Measurements from ENCODE around the gene ACAN.
A peak's percentile ranks its signal among the peaks of the same experiment; 100 is the strongest.

ACAN gene

GRCh38 chr15:88897142-88897455 is 93.9 kb downstream of the ACAN start:
- Histone ChIP-seq H3K27ac (ENCODE audit: low read depth in 2 of 2, low read length in 2 of 2) (no peak overlapping the region), H3K4me3 (ENCODE audit: low read length in 2 of 2) (no peak overlapping the region), H3K9ac (ENCODE audit: low read depth in 1 of 2, low read length in 2 of 2) (peak overlapping the region in 1 of 2 donors; percentile 8), H3K27me3 (ENCODE audit: control insufficient read depth in 2 of 2, insufficient read depth in 2 of 2, low read length in 2 of 2) (peaks cover 6% of the 10 kb centered on the region in 2 donors), H3K36me3 (ENCODE audit: control insufficient read depth in 2 of 2, insufficient read depth in 2 of 2, low read length in 2 of 2) (no peaks in the 10 kb centered on the region), H3K4me1 (ENCODE audit: control insufficient read depth in 2 of 2, insufficient read depth in 2 of 2, low read length in 2 of 2) (peaks cover 7 to 17% of the 10 kb centered on the region in 2 donors), H3K9me3 (ENCODE audit: control insufficient read depth in 2 of 2, low read length in 2 of 2) (no peaks in the 10 kb centered on the region)

- Histone ChIP-seq H3K36me3 (ENCODE audit: control insufficient read depth in 2 of 2, insufficient read depth in 2 of 2, low read length in 2 of 2) (no peaks in the 10 kb centered on the region), H3K4me1 (ENCODE audit: control insufficient read depth in 2 of 2, insufficient read depth in 2 of 2, low read length in 2 of 2) (peaks cover 7 to 17% of the 10 kb centered on the region in 2 donors), H3K9ac (ENCODE audit: low read depth in 1 of 2, low read length in 2 of 2) (no peak overlapping the region), H3K27ac (ENCODE audit: low read depth in 2 of 2, low read length in 2 of 2) (no peak overlapping the region), H3K9me3 (ENCODE audit: control insufficient read depth in 2 of 2, low read length in 2 of 2) (no peaks in the 10 kb centered on the region), H3K27me3 (ENCODE audit: control insufficient read depth in 2 of 2, insufficient read depth in 2 of 2, low read length in 2 of 2) (peaks cover 6% of the 10 kb centered on the region in 2 donors), H3K4me3 (ENCODE audit: low read length in 2 of 2) (no peak overlapping the region)
These were observed 94.4 kb downstream of the ACAN start for GRCh38 chr15:88897456-88898194.

- peaks cover 7 to 17% of the 10 kb centered on the region in 2 donors for H3K4me1 ChIP-seq (ENCODE audit: control insufficient read depth in 2 of 2, insufficient read depth in 2 of 2, low read length in 2 of 2)
- H3K27me3 ChIP-seq (ENCODE audit: control insufficient read depth in 2 of 2, insufficient read depth in 2 of 2, low read length in 2 of 2), result peaks cover 6% of the 10 kb centered on the region in 2 donors
- H3K4me3 ChIP-seq (ENCODE audit: low read length in 2 of 2), result no peak overlapping the region
- no peak overlapping the region for H3K9ac ChIP-seq (ENCODE audit: low read depth in 1 of 2, low read length in 2 of 2)
- no peaks in the 10 kb centered on the region for H3K36me3 ChIP-seq (ENCODE audit: control insufficient read depth in 2 of 2, insufficient read depth in 2 of 2, low read length in 2 of 2)
- H3K27ac ChIP-seq (ENCODE audit: low read depth in 2 of 2, low read length in 2 of 2), result no peak overlapping the region
- no peaks in the 10 kb centered on the region for H3K9me3 ChIP-seq (ENCODE audit: control insufficient read depth in 2 of 2, low read length in 2 of 2)
These were observed 95.5 kb downstream of the ACAN start for GRCh38 chr15:88898736-88899135.

GRCh38 chr15:88899251-88899650 is 96.0 kb downstream of the ACAN start:
- Histone ChIP-seq H3K4me3 (ENCODE audit: low read length in 2 of 2) (no peak overlapping the region), H3K4me1 (ENCODE audit: control insufficient read depth in 2 of 2, insufficient read depth in 2 of 2, low read length in 2 of 2) (peaks cover 9 to 17% of the 10 kb centered on the region in 2 donors), H3K9ac (ENCODE audit: low read depth in 1 of 2, low read length in 2 of 2) (no peak overlapping the region), H3K36me3 (ENCODE audit: control insufficient read depth in 2 of 2, insufficient read depth in 2 of 2, low read length in 2 of 2) (no peaks in the 10 kb centered on the region), H3K27ac (ENCODE audit: low read depth in 2 of 2, low read length in 2 of 2) (no peak overlapping the region), H3K27me3 (ENCODE audit: control insufficient read depth in 2 of 2, insufficient read depth in 2 of 2, low read length in 2 of 2) (peaks cover 5 to 6% of the 10 kb centered on the region in 2 donors), H3K9me3 (ENCODE audit: control insufficient read depth in 2 of 2, low read length in 2 of 2) (no peaks in the 10 kb centered on the region)

- Histone ChIP-seq H3K27me3 (ENCODE audit: control insufficient read depth in 2 of 2, insufficient read depth in 2 of 2, low read length in 2 of 2) (peaks cover 0 to 2% of the 10 kb centered on the region in 2 donors), H3K4me1 (ENCODE audit: control insufficient read depth in 2 of 2, insufficient read depth in 2 of 2, low read length in 2 of 2) (peaks cover 8 to 13% of the 10 kb centered on the region in 2 donors), H3K27ac (ENCODE audit: low read depth in 2 of 2, low read length in 2 of 2) (no peak overlapping the region), H3K9ac (ENCODE audit: low read depth in 1 of 2, low read length in 2 of 2) (no peak overlapping the region), H3K36me3 (ENCODE audit: control insufficient read depth in 2 of 2, insufficient read depth in 2 of 2, low read length in 2 of 2) (no peaks in the 10 kb centered on the region), H3K9me3 (ENCODE audit: control insufficient read depth in 2 of 2, low read length in 2 of 2) (no peaks in the 10 kb centered on the region), H3K4me3 (ENCODE audit: low read length in 2 of 2) (no peak overlapping the region)
These were observed 97.2 kb downstream of the ACAN start for GRCh38 chr15:88900309-88900981.

GRCh38 chr15:88900982-88901418 is 97.8 kb downstream of the ACAN start:
- Histone ChIP-seq H3K36me3 (ENCODE audit: control insufficient read depth in 2 of 2, insufficient read depth in 2 of 2, low read length in 2 of 2) (no peaks in the 10 kb centered on the region), H3K4me1 (ENCODE audit: control insufficient read depth in 2 of 2, insufficient read depth in 2 of 2, low read length in 2 of 2) (peaks cover 8 to 10% of the 10 kb centered on the region in 2 donors), H3K27ac (ENCODE audit: low read depth in 2 of 2, low read length in 2 of 2) (no peak overlapping the region), H3K9me3 (ENCODE audit: control insufficient read depth in 2 of 2, low read length in 2 of 2) (no peaks in the 10 kb centered on the region), H3K27me3 (ENCODE audit: control insufficient read depth in 2 of 2, insufficient read depth in 2 of 2, low read length in 2 of 2) (no peaks in the 10 kb centered on the region), H3K4me3 (ENCODE audit: low read length in 2 of 2) (no peak overlapping the region), H3K9ac (ENCODE audit: low read depth in 1 of 2, low read length in 2 of 2) (no peak overlapping the region)

GRCh38 chr15:88901508-88902220 is 98.4 kb downstream of the ACAN start:
- Histone ChIP-seq H3K9ac (ENCODE audit: low read depth in 1 of 2, low read length in 2 of 2) (no peak overlapping the region), H3K27me3 (ENCODE audit: control insufficient read depth in 2 of 2, insufficient read depth in 2 of 2, low read length in 2 of 2) (no peaks in the 10 kb centered on the region), H3K4me1 (ENCODE audit: control insufficient read depth in 2 of 2, insufficient read depth in 2 of 2, low read length in 2 of 2) (peaks cover 8 to 10% of the 10 kb centered on the region in 2 donors), H3K9me3 (ENCODE audit: control insufficient read depth in 2 of 2, low read length in 2 of 2) (no peaks in the 10 kb centered on the region), H3K36me3 (ENCODE audit: control insufficient read depth in 2 of 2, insufficient read depth in 2 of 2, low read length in 2 of 2) (no peaks in the 10 kb centered on the region), H3K27ac (ENCODE audit: low read depth in 2 of 2, low read length in 2 of 2) (no peak overlapping the region), H3K4me3 (ENCODE audit: low read length in 2 of 2) (no peak overlapping the region)

- H3K9ac ChIP-seq (ENCODE audit: low read depth in 1 of 2, low read length in 2 of 2), result no peak overlapping the region
- H3K4me3 ChIP-seq (ENCODE audit: low read length in 2 of 2), result no peak overlapping the region
- H3K36me3 ChIP-seq (ENCODE audit: control insufficient read depth in 2 of 2, insufficient read depth in 2 of 2, low read length in 2 of 2), result no peaks in the 10 kb centered on the region
- no peak overlapping the region for H3K27ac ChIP-seq (ENCODE audit: low read depth in 2 of 2, low read length in 2 of 2)
- no peaks in the 10 kb centered on the region for H3K9me3 ChIP-seq (ENCODE audit: control insufficient read depth in 2 of 2, low read length in 2 of 2)
- H3K27me3 ChIP-seq (ENCODE audit: control insufficient read depth in 2 of 2, insufficient read depth in 2 of 2, low read length in 2 of 2), result no peaks in the 10 kb centered on the region
- peaks cover 4 to 8% of the 10 kb centered on the region in 2 donors for H3K4me1 ChIP-seq (ENCODE audit: control insufficient read depth in 2 of 2, insufficient read depth in 2 of 2, low read length in 2 of 2)
These were observed 99.1 kb downstream of the ACAN start for GRCh38 chr15:88902221-88902835.

GRCh38 chr15:88902846-88903245 is 99.6 kb downstream of the ACAN start:
- Histone ChIP-seq H3K27me3 (ENCODE audit: control insufficient read depth in 2 of 2, insufficient read depth in 2 of 2, low read length in 2 of 2) (no peaks in the 10 kb centered on the region), H3K27ac (ENCODE audit: low read depth in 2 of 2, low read length in 2 of 2) (no peak overlapping the region)

GRCh38 chr15:88904257-88904623 is 101.0 kb downstream of the ACAN start:
- Histone ChIP-seq H3K36me3 (ENCODE audit: control insufficient read depth in 2 of 2, insufficient read depth in 2 of 2, low read length in 2 of 2) (no peaks in the 10 kb centered on the region), H3K27ac (ENCODE audit: low read depth in 2 of 2, low read length in 2 of 2) (no peak overlapping the region), H3K9me3 (ENCODE audit: control insufficient read depth in 2 of 2, low read length in 2 of 2) (no peaks in the 10 kb centered on the region), H3K4me1 (ENCODE audit: control insufficient read depth in 2 of 2, insufficient read depth in 2 of 2, low read length in 2 of 2) (peaks cover 4 to 8% of the 10 kb centered on the region in 2 donors), H3K27me3 (ENCODE audit: control insufficient read depth in 2 of 2, insufficient read depth in 2 of 2, low read length in 2 of 2) (no peaks in the 10 kb centered on the region), H3K9ac (ENCODE audit: low read depth in 1 of 2, low read length in 2 of 2) (no peak overlapping the region), H3K4me3 (ENCODE audit: low read length in 2 of 2) (no peak overlapping the region)

More at GRCh38 chr15:88902846-88903245, 99.6 kb downstream of the ACAN start:
- no peaks in the 10 kb centered on the region for H3K36me3 ChIP-seq (ENCODE audit: control insufficient read depth in 2 of 2, insufficient read depth in 2 of 2, low read length in 2 of 2)
- H3K9me3 ChIP-seq (ENCODE audit: control insufficient read depth in 2 of 2, low read length in 2 of 2), result no peaks in the 10 kb centered on the region
- H3K9ac ChIP-seq (ENCODE audit: low read depth in 1 of 2, low read length in 2 of 2), result no peak overlapping the region
- H3K4me3 ChIP-seq (ENCODE audit: low read length in 2 of 2), result no peak overlapping the region
- H3K4me1 ChIP-seq (ENCODE audit: control insufficient read depth in 2 of 2, insufficient read depth in 2 of 2, low read length in 2 of 2), result peaks cover 4 to 8% of the 10 kb centered on the region in 2 donors

All from mucosa of rectum (tissue), 2 donors.